Right lobe of liver (tissue), 6 donors: Measurements from ENCODE around the gene OSBPL10. TPM values are rescaled to one million over a fixed set of nuclear protein-coding genes. Genes with fewer than 3 reads are reported as not detected.

Experiments
- ATAC-seq, 4 donors: fragments of 200-7000 bp; cut with Tn5 transposase; one replicate each; pipeline ENCODE4 v1.9.1; 2020; ENCODE audit warnings: mild to moderate bottlenecking in 4 of 4, moderate library complexity in 4 of 4
- DNase-seq, 3 donors: peaks; one replicate each; pipeline ENCODE4 v3.0.0-alpha.2; 2020
- H3K27ac ChIP-seq, 3 donors: fragments of 200-600 bp; one replicate each; pipeline ENCODE4 v1.8.0; 2022
- H3K27me3 ChIP-seq, 2 donors: fragments of 200-600 bp; one replicate each; pipeline ENCODE4 v1.8.0; 2022
- H3K36me3 ChIP-seq, 4 donors: fragments of 200-600 bp; sonication (generic) in 1 of 4; one replicate each; pipeline versions ENCODE4 v1.5.1 to v1.8.0; 2017 to 2022; ENCODE audit warnings: control low read depth in 1 of 4
- H3K4me1 ChIP-seq, 4 donors: fragments of 200-600 bp; sonication (generic) in 1 of 4; one replicate each; pipeline versions ENCODE4 v1.5.1 to v1.8.0; 2017 to 2022; ENCODE audit warnings: control low read depth in 1 of 4
- H3K4me3 ChIP-seq, 3 donors: fragments of 200-600 bp; one replicate each; pipeline ENCODE4 v1.8.0; 2022
- H3K9me3 ChIP-seq, 4 donors: fragments of 200-600 bp; sonication (generic) in 1 of 4; one replicate each; pipeline versions ENCODE4 v1.5.1 to v1.8.0; 2017 to 2022; ENCODE audit warnings: control low read depth in 1 of 4
- POLR2A ChIP-seq: fragments of 450-650 bp; IDR thresholded peaks from one replicate; pipeline ENCODE4 v1.6.1; 2017; ENCODE audit warnings: antibody characterized with exemption, mild to moderate bottlenecking
- WGBS: methylation state at CpG from one replicate; pipeline ENCODE4 v1.1.6; 2018; ENCODE audit warnings: low coverage, low lambda C conversion rate; ENCODE audit not compliant: insufficient coverage; ENCODE audit errors: missing lambda C conversion rate; 5-methylcytosine and 5-hydroxymethylcytosine counted together
- intact Hi-C, 2 donors: fragments of 100-400 bp; cut with DNase I; formaldehyde crosslinking; loops; one replicate each; pipeline versions ENCODE4 v1.11.2 to v1.14.1; 2022
- total RNA-seq, 6 experiments: library from RNA; depleted of rRNA in 2 of 6; stranded (reverse); fragments of >200 nt in 2 of 6; fragmentation: NEBNext Ultra II Directional in 3 of 6; extraction: Animal tissue kit (Norgen Biotek cat#: 25700) in 3 of 6; gene quantifications; one replicate each; pipeline versions ENCODE4 v1.1.0 to v1.2.4, GENCODE V29; 2016 to 2023
- TF ChIP-seq, protein P1 (sequence below), 4 donors: fragments of 200-600 bp in 3 of 4; fragments of 450-650 bp in 1 of 4; IDR thresholded peaks; one replicate each; pipeline versions ENCODE4 v1.5.1 to v1.8.0; 2016 to 2022; ENCODE audit warnings: antibody characterized with exemption in 4 of 4, mild to moderate bottlenecking in 2 of 4
- donor health status: DM: no; HTN: yes; CAD: no.
- donor health status: DM: no; HTN: no; CAD: no.
- donor health status: DM: no; HTN: no; CAD: no.
- donor health status: DM: no; HTN: yes; CAD: no.
- donor health status: DM: no; HTN: yes; CAD: no.

The OSBPL10 gene
- total RNA-seq, 6 experiments from 2014 or later = 2.2 to 13.0 (median 3.7) TPM

DNA sequence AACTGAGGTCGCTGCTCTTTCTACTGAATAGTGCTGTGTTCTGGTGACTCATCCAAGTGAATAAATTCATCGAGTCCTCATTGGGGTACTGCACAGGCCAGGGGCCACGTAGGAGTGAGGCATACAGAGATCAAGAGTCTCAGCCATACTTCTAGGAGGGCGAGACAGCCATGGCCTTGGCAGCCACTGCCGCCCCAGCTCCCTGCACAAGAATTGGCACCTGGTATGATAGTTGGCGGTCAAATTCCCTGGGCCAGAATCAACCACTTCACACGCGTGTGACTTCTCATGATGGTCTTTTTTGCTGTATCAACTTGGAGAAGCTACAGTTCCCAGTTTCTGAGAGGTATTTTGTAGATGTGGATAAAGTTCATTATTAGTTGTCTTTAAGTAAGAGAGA, 161.6 kb downstream of the OSBPL10 start:
- Histone ChIP-seq H3K27ac (no peak overlapping the region), H3K36me3 (no peaks in the 10 kb centered on the region), H3K27me3 (no peaks in the 10 kb centered on the region), H3K9me3 (no peaks in the 10 kb centered on the region), H3K4me3 (no peak overlapping the region), H3K4me1 (no peaks in the 10 kb centered on the region)
- no peak for DNase-seq
- no peak for ATAC-seq
- intact Hi-C loops = no loop called here
- 89% methylated on average over 7 of the region's 8 CpGs for WGBS
- no peak for TF ChIP-seq POLR2A
- TF ChIP-seq, protein P1, sequence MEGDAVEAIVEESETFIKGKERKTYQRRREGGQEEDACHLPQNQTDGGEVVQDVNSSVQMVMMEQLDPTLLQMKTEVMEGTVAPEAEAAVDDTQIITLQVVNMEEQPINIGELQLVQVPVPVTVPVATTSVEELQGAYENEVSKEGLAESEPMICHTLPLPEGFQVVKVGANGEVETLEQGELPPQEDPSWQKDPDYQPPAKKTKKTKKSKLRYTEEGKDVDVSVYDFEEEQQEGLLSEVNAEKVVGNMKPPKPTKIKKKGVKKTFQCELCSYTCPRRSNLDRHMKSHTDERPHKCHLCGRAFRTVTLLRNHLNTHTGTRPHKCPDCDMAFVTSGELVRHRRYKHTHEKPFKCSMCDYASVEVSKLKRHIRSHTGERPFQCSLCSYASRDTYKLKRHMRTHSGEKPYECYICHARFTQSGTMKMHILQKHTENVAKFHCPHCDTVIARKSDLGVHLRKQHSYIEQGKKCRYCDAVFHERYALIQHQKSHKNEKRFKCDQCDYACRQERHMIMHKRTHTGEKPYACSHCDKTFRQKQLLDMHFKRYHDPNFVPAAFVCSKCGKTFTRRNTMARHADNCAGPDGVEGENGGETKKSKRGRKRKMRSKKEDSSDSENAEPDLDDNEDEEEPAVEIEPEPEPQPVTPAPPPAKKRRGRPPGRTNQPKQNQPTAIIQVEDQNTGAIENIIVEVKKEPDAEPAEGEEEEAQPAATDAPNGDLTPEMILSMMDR (IDR thresholded peaks at IDR 0.05) = no peak

DNA sequence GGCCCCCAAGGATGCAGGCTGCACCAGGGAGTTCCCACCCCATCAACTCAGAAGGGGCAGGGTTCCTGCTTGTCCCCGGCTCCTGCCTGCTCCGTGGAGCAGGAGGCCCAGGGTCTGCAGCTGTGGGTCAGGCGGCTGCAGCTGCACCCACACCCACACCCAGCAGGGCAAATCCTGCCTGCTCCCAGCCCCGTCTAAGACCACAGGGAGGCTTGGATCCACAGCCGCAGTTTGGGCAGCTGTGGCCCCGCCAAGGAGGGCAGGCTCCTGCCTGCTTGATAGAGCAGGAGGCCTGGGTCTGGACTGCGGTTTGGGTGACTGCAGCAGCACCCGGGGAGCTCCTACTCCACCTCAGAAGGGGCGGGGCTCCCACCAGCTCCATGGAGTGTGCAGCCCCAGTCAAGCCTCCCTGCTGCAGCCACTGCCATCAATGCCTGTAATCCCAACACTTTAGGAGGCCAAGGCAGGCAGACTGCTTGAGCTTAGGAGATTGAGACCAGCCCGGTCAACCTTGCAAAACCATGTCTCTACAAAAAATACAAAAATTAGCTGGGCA, 163.6 kb downstream of the OSBPL10 start:
- Histone ChIP-seq H3K36me3 (no peaks in the 10 kb centered on the region), H3K9me3 (no peaks in the 10 kb centered on the region), H3K27ac (no peak overlapping the region), H3K4me3 (no peak overlapping the region), H3K4me1 (no peaks in the 10 kb centered on the region), H3K27me3 (no peaks in the 10 kb centered on the region)
- peak in 1 of 4 donors; percentile 31 for ATAC-seq
- TF ChIP-seq, protein P1 (IDR thresholded peaks at IDR 0.05) = no peak
- no peak for TF ChIP-seq POLR2A
- no peak for DNase-seq
- no CpG with 5 or more reads among the region's 10 CpGs for WGBS
- intact Hi-C loops = no loop called here

DNA sequence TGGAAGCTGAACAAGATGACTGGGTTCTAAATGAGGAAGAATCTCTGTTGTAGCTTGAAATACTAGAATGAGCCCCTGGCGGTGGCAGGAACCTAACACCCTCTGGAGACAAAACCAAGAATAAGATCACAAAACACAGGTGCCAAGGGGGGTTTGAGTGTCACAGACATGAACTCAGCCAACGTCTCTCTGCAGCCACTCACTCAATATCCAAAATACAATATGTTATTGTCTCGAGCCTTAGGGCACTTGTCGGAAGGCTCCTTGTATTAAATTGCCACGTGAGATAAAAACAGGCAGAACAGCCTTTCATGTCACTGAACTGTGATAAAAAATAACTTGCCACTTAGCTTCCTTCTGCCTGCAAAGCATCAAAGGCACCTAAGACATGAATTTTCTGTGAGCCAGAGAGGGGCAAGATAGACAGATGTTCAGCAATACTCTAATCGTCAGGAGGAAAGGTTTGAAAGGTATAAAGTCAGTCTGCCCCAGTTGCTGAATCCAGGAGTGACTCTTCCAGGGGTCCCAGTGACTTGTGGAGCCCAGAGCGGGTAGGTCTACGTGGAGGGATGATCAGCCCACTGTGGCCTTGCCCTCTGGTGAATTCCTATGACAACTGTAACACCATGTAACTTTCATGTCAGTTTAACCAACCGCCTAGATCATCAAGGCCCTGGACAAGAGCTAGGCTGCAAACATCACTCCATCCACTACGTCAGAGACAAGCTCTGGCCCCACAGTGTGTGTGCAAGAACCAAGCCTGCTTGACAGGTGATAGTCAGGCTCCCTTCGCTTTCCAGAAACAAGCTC, 165.2 kb downstream of the OSBPL10 start:
- Histone ChIP-seq H3K4me3 (no peak overlapping the region), H3K27ac (no peak overlapping the region), H3K36me3 (no peaks in the 10 kb centered on the region), H3K27me3 (no peaks in the 10 kb centered on the region), H3K9me3 (no peaks in the 10 kb centered on the region), H3K4me1 (no peaks in the 10 kb centered on the region)
- 46% methylated on average over 8 of the region's 11 CpGs for WGBS
- intact Hi-C loops = no loop called here
- ATAC-seq = no peak
- TF ChIP-seq POLR2A = no peak
- TF ChIP-seq, protein P1 (IDR thresholded peaks at IDR 0.05) = no peak
- DNase-seq = no peak

DNA sequence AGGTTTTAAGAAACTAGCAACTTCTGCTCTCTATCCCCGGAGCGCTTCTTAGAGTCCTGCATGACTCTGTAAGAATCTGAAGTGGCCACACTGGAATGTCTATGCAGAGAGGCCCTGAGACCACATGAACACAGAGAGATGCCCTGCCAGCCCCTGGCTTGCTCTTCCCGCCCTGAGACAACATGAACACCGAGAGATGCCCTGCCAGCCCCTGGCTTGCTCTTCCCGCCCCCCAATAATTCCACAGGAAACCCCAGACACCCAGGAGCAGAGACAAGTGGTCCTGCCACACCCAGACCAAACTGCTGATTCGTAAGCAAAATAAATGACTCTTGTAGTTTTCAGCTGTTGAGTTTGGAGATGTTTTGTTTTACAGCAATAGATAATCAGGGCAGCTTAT, 166.1 kb downstream of the OSBPL10 start:
- no peaks in the 10 kb centered on the region for H3K4me1 ChIP-seq
- H3K4me3 ChIP-seq = no peak overlapping the region
- H3K27me3 ChIP-seq = no peaks in the 10 kb centered on the region
- WGBS = 78% methylated on average over 4 of the region's 6 CpGs
- intact Hi-C loops = no loop called here
- H3K27ac ChIP-seq = no peak overlapping the region
- DNase-seq = no peak
- TF ChIP-seq POLR2A = no peak
- TF ChIP-seq, protein P1 (IDR thresholded peaks at IDR 0.05) = no peak
- ATAC-seq = no peak
- H3K9me3 ChIP-seq = no peaks in the 10 kb centered on the region
- no peaks in the 10 kb centered on the region for H3K36me3 ChIP-seq
